Measurements from ENCODE around the gene CRB1. TPM values are rescaled to one million over a fixed set of nuclear protein-coding genes. Genes with fewer than 3 reads are reported as not detected.

The CRB1 gene
- total RNA-seq, 1 experiment from 2014 or later: not detected

DNA sequence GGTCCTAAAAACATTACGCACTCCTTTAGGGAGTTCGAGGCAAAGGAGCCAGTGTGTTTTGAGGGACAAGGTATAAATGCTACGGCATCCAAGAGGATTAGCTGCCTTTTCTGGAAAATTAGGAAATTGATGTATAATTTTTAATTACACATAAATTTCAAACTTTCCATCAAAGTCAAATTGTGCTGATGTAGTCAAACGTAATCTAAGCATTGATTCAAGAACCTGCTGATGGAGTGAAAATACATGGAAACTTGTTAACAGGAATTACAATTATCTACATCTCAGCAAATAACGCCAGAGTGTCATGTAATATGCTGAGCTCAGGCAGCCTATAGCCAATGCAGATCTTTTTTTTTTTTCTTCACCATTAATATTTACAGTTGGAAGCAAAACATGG, 194.5 kb downstream of the CRB1 start:
- Histone ChIP-seq H3K4ac (ENCODE audit: low read depth, low read length) (no peak overlapping the region), H2BK12ac (ENCODE audit: insufficient read length, low read depth, low read length) (no peak overlapping the region), H3K9ac (ENCODE audit: extremely low read depth, insufficient read length, low read length) (no peak overlapping the region), H2AFZ (ENCODE audit: low read length) (no peak overlapping the region), H3K79me2 (ENCODE audit: insufficient read depth, low read length) (no peaks in the 10 kb centered on the region), H3K14ac (ENCODE audit: insufficient read depth, low read length) (no peak overlapping the region), H2BK120ac (ENCODE audit: low read depth, low read length, poor library complexity, severe bottlenecking) (no peak overlapping the region), H3K4me1 (ENCODE audit: insufficient read depth, low read length) (peaks cover 5% of the 10 kb centered on the region; the same call in 1 of the 2 replicates), H3K27ac (ENCODE audit: insufficient read length, low read depth, low read length) (no peak overlapping the region), H2BK15ac (ENCODE audit: low read depth, low read length) (no peak overlapping the region), H3K9me3 (ENCODE audit: control insufficient read depth, low read depth, low read length) (no peaks in the 10 kb centered on the region), H2BK20ac (ENCODE audit: low read depth, low read length, poor library complexity, severe bottlenecking) (no peak overlapping the region), H2AK5ac (ENCODE audit: insufficient read length, low read length) (no peak overlapping the region), H3K23ac (ENCODE audit: insufficient read length, low read depth, low read length) (no peak overlapping the region), H3K27me3 (ENCODE audit: insufficient read depth, low read length) (no peaks in the 10 kb centered on the region), H3K79me1 (ENCODE audit: insufficient read depth, low read depth, low read length, poor library complexity, severe bottlenecking) (no peaks in the 10 kb centered on the region), H4K8ac (replicated peaks; ENCODE audit: insufficient read length, low read depth, low read length) (no peak overlapping the region), H3K56ac (ENCODE audit: insufficient read length, low read depth, low read length) (no peak overlapping the region), H2BK5ac (ENCODE audit: insufficient read length, low read length) (no peak overlapping the region), H4K5ac (ENCODE audit: insufficient read length, low read depth, low read length) (no peak overlapping the region), H3K23me2 (ENCODE audit: insufficient read length, low read depth, low read length, poor library complexity, severe bottlenecking) (no peaks in the 10 kb centered on the region), H4K20me1 (ENCODE audit: control insufficient read depth, insufficient read depth, insufficient read length) (no peaks in the 10 kb centered on the region), H3K18ac (ENCODE audit: insufficient read length, low read depth, low read length) (no peak overlapping the region), H4K91ac (ENCODE audit: insufficient read length, low read depth, low read length) (no peak overlapping the region), H3K4me2 (ENCODE audit: insufficient read depth, insufficient read length, low read length) (no peak overlapping the region), H3T11ph (ENCODE audit: low read length) (no peak overlapping the region)
- H3K9me3 Mint-ChIP-seq: no peaks in the 10 kb centered on the region
- peaks cover 10 to 13% of the 10 kb centered on the region in 2 experiments for H3K4me1 Mint-ChIP-seq
- no peaks in the 10 kb centered on the region for H3K36me3 Mint-ChIP-seq (ENCODE audit: insufficient read depth in 1 of 3, low read depth in 3 of 3)
- H3K27ac Mint-ChIP-seq: no peak overlapping the region
- H3K4me3 Mint-ChIP-seq: no peak overlapping the region
- H3K27me3 Mint-ChIP-seq (ENCODE audit: low read depth): no peaks in the 10 kb centered on the region
- WGBS (ENCODE audit: extremely low coverage, insufficient read length, low lambda C conversion rate): no CpG with 5 or more reads among the region's 5 CpGs
- no peak for DNase-seq
- TF ChIP-seq, protein P1, sequence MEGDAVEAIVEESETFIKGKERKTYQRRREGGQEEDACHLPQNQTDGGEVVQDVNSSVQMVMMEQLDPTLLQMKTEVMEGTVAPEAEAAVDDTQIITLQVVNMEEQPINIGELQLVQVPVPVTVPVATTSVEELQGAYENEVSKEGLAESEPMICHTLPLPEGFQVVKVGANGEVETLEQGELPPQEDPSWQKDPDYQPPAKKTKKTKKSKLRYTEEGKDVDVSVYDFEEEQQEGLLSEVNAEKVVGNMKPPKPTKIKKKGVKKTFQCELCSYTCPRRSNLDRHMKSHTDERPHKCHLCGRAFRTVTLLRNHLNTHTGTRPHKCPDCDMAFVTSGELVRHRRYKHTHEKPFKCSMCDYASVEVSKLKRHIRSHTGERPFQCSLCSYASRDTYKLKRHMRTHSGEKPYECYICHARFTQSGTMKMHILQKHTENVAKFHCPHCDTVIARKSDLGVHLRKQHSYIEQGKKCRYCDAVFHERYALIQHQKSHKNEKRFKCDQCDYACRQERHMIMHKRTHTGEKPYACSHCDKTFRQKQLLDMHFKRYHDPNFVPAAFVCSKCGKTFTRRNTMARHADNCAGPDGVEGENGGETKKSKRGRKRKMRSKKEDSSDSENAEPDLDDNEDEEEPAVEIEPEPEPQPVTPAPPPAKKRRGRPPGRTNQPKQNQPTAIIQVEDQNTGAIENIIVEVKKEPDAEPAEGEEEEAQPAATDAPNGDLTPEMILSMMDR (conservative IDR thresholded peaks at IDR 0.05): no peak
